Upper lobe of left lung (tissue), 6 donors: ENCODE measurements around the gene NMNAT1. TPM values are rescaled to one million over a fixed set of nuclear protein-coding genes. Genes with fewer than 3 reads are reported as not detected.

Experiments used
- ATAC-seq, 2 donors: fragments of 200-7000 bp; cut with Tn5 transposase; one replicate each; pipeline ENCODE4 v1.9.1; 2022; ENCODE audit warnings: mild to moderate bottlenecking in 2 of 2, moderate library complexity in 2 of 2; ENCODE audit not compliant: low FRiP score in 2 of 2
- DNase-seq, 2 donors: peaks; one replicate each; pipeline ENCODE4 v3.0.0-alpha.2; 2019 to 2020
- H3K27ac ChIP-seq, 4 donors: fragments of 200-600 bp; sonication (generic); one replicate each; pipeline ENCODE4 v1.5.1; 2016 to 2019
- H3K27me3 ChIP-seq, 4 donors: fragments of 200-600 bp; sonication (generic); one replicate each; pipeline ENCODE4 v1.5.1; 2017 to 2019
- H3K36me3 ChIP-seq, 4 donors: fragments of 200-600 bp; sonication (generic); one replicate each; pipeline ENCODE4 v1.5.1; 2016 to 2019
- H3K4me1 ChIP-seq, 4 donors: fragments of 200-600 bp; sonication (generic); one replicate each; pipeline ENCODE4 v1.5.1; 2018 to 2019
- H3K4me3 ChIP-seq, 4 donors: fragments of 200-600 bp; sonication (generic); one replicate each; pipeline ENCODE4 v1.5.1; 2017 to 2019; ENCODE audit warnings: mild to moderate bottlenecking in 2 of 4, moderate library complexity in 1 of 4
- H3K9me3 ChIP-seq, 4 donors: fragments of 200-600 bp; sonication (generic); one replicate each; pipeline ENCODE4 v1.5.1; 2018 to 2019
- CTCF ChIP-seq, 6 experiments: fragments of 450-650 bp in 4 of 6; fragments of 200-600 bp in 2 of 6; sonication (generic) in 2 of 6; IDR thresholded peaks; one replicate each; pipeline ENCODE4 v1.5.1; 2016 to 2019; ENCODE audit warnings: antibody characterized with exemption in 6 of 6
- EP300 ChIP-seq, 4 donors: sonication (generic); formaldehyde crosslinking; IDR thresholded peaks; one replicate each; pipeline ENCODE4 v1.5.1; 2017; ENCODE audit warnings: antibody characterized with exemption in 4 of 4, control low read depth in 2 of 4
- POLR2A ChIP-seq, 4 donors: fragments of 450-650 bp; IDR thresholded peaks; one replicate each; pipeline ENCODE4 v1.5.1; 2016 to 2017; ENCODE audit warnings: antibody characterized with exemption in 4 of 4, mild to moderate bottlenecking in 2 of 4
- POLR2AphosphoS5 ChIP-seq, 2 donors: sonication (generic); formaldehyde crosslinking; IDR thresholded peaks; one replicate each; pipeline ENCODE4 v1.5.1; 2017; ENCODE audit warnings: antibody characterized with exemption in 2 of 2
- WGBS, 2 donors: methylation state at CpG; one replicate each; pipeline ENCODE4 v1.1.5; 2017 to 2018; 5-methylcytosine and 5-hydroxymethylcytosine counted together
- small RNA-seq, 4 donors: library from RNA; depleted of rRNA; stranded (forward); fragments of <200 nt; gene quantifications; one replicate each; pipeline ENCODE3, GENCODE V24; 2016
- total RNA-seq, 6 donors: library from RNA; depleted of rRNA in 4 of 6; stranded (reverse); fragments of >200 nt in 4 of 6; gene quantifications; one replicate each; pipeline versions ENCODE4 v1.1.0 to v1.2.1, GENCODE V29; 2016 to 2021
- donor health status: DM: no; HTN: no; CAD: no; lungs with moderate emphysema.
- donor health status: DM: no; HTN: yes; CAD: no; lungs with severe emphysema.

NMNAT1 gene
- total RNA-seq, 6 donors from 2014 or later: 4.6 to 13.6 (median 8.5) TPM

GRCh38 chr1:10032590-10033358 is 89.5 kb downstream of the NMNAT1 start, which contains the start of gene UBE4B:
UBE4B (plus strand) TSS chr1:10032958; CDS start chr1:10033671, 713 bp downstream.
- no peaks in the 10 kb centered on the region for H3K9me3 ChIP-seq
- peak within 1 kb of the TSS; percentile 92 to 98 (median 94) for H3K27ac ChIP-seq
- ATAC-seq: peak; percentile 100
- peaks cover 0 to 18% (median 7%) of the 10 kb centered on the region in 4 donors for H3K36me3 ChIP-seq
- TF ChIP-seq EP300 (IDR thresholded peaks at IDR 0.05) (no peak), CTCF (IDR thresholded peaks at IDR 0.05) (peak; percentile 61 to 97 (median 94)), POLR2A (IDR thresholded peaks at IDR 0.05) (peak in 2 of 4 donors; percentile 38 to 64), POLR2AphosphoS5 (IDR thresholded peaks at IDR 0.05) (peak in 1 of 2 donors; percentile 43)
- peak; percentile 99 to 100 for DNase-seq
- H3K27me3 ChIP-seq: no peaks in the 10 kb centered on the region
- 0% methylated on average over 24 to 34 of the region's 73 CpGs for WGBS, 2 donors
- H3K4me1 ChIP-seq: peaks cover 20 to 36% (median 22%) of the 10 kb centered on the region in 4 donors
- H3K4me3 ChIP-seq: peak within 1 kb of the TSS; percentile 75 to 95 (median 89)

GRCh38 chr1:10033359-10033845 is 90.1 kb downstream of the NMNAT1 start:
- Histone ChIP-seq H3K27ac (peak overlapping the region; percentile 92 to 98 (median 94)), H3K27me3 (no peaks in the 10 kb centered on the region), H3K4me1 (peaks cover 20 to 36% (median 22%) of the 10 kb centered on the region in 4 donors), H3K9me3 (no peaks in the 10 kb centered on the region), H3K4me3 (peak overlapping the region; percentile 75 to 95 (median 89)), H3K36me3 (peaks cover 0 to 24% (median 7%) of the 10 kb centered on the region in 4 donors)
- DNase-seq (no peak), ATAC-seq (peak; percentile 54 to 58)
- TF ChIP-seq POLR2A (IDR thresholded peaks at IDR 0.05) (no peak), EP300 (IDR thresholded peaks at IDR 0.05) (no peak), CTCF (IDR thresholded peaks at IDR 0.05) (no peak)
- 0 to 1% methylated on average over 19 of the region's 19 CpGs for WGBS, 2 donors

Small RNAs within 50 kb of the gene (small RNA-seq; reads per million reads assigned to genes)
- 0 reads per million in 4 donors for gene MIR5697

Other genes starting within 250 kb of the NMNAT1 start
- 10 to 100 TPM; 35.6 to 82.7 (median 59.5) TPM for gene CLSTN1, start 119.5 kb upstream of the NMNAT1 start, total RNA-seq
- gene CTNNBIP1, start 33.2 kb upstream of the NMNAT1 start, total RNA-seq: 10 to 100 TPM; 39.8 to 85.8 (median 73.1) TPM
- gene LZIC, start 84 bp upstream of the NMNAT1 start, total RNA-seq: 10 to 100 TPM in 5 of 6 donors, 1 to 10 TPM in 1; 9.4 to 28.7 (median 19.4) TPM
- gene RBP7, start 53.8 kb downstream of the NMNAT1 start, total RNA-seq: 10 to 100 TPM in 1 of 6 donors, 1 to 10 TPM in 4, not detected in 1; 1.7 to 15.9 (median 4.3) TPM
- 10 to 100 TPM; 24.5 to 83.8 (median 42.8) TPM for gene UBE4B, start 89.5 kb downstream of the NMNAT1 start, total RNA-seq